K562 (cell line): ENCODE measurements around the gene TCF12. TPM values are rescaled to one million over a fixed set of nuclear protein-coding genes. Genes with fewer than 3 reads are reported as not detected.

ENCODE experiments used
- ATAC-seq: fragments of 200-7000 bp; cut with Tn5 transposase; 3 replicates; pipeline ENCODE4 v1.9.1; 2020; ENCODE audit warnings: moderate library complexity
- BruUV-seq: library from RNA; stranded (reverse); fragments of 400-500 nt; replicated peaks from 2 replicates; lab custom pipeline; 2021; lab: Mats Ljungman, UMichigan
- CTCF ChIA-PET: fragments of 300-600 bp; formaldehyde crosslinking; extraction: SDS; loops from one replicate; lab custom pipeline; 2021; ENCODE audit warnings: low intra/inter-chr PET ratio; lab: Yijun Ruan, JAX
- POLR2A ChIA-PET: fragments of 300-600, 350-650 bp; sonication (Branson Sonifier 250); formaldehyde crosslinking; extraction: SDS; loops from one replicate; lab custom pipeline; 2021; ENCODE audit warnings: antibody characterized with exemption, inconsistent platforms; lab: Yijun Ruan, JAX
- DNase-seq, 4 experiments: peaks; one replicate each; pipeline versions ENCODE4 v3.0.0 to v3.0.0-alpha.2; 2011 to 2018; ENCODE audit warnings: low spot score in 3 of 4, mixed read lengths in 3 of 4; ENCODE audit errors: extremely low read depth in 1 of 4
- FAIRE-seq: peaks from 2 replicates; lab custom pipeline; 2011; peaks lifted over from hg19 to GRCh38; lab: Jason Lieb, UNC
- H2AFZ ChIP-seq: 2 replicates; pipeline ENCODE4 v1.6.0; 2011; ENCODE audit warnings: low read depth, low read length, control low read depth, inconsistent platforms
- H3K27ac ChIP-seq: fragments of 200-600 bp; 3 replicates; pipeline ENCODE4 v1.8.0; 2011; ENCODE audit warnings: low read depth, mild to moderate bottlenecking, control low read depth, inconsistent platforms, low read length, moderate library complexity, mixed read lengths; ENCODE audit errors: extremely low read depth
- H3K27me3 ChIP-seq, 2 experiments: fragments of 300-600 bp in 1 of 2; 2 replicates in 1 of 2; 3 replicates in 1 of 2; pipeline versions ENCODE4 v1.6.0 to v1.8.0; 2011; ENCODE audit warnings: inconsistent platforms in 2 of 2, low read length in 2 of 2, mild to moderate bottlenecking in 1 of 2, mixed read lengths in 1 of 2, moderate library complexity in 1 of 2; ENCODE audit not compliant: control insufficient read depth in 2 of 2, insufficient read depth in 2 of 2
- H3K36me3 ChIP-seq: fragments of 300-600 bp; 3 replicates; pipeline ENCODE4 v1.8.0; 2011; ENCODE audit warnings: mild to moderate bottlenecking, low read length, inconsistent platforms; ENCODE audit not compliant: control insufficient read depth, insufficient read depth
- H3K4me1 ChIP-seq, 2 experiments: fragments of 200-600 bp in 1 of 2; replicated peaks in 1 of 2; 2 replicates in 1 of 2; 3 replicates in 1 of 2; pipeline versions ENCODE4 v1.5.1 to v1.8.0; 2011; ENCODE audit warnings: inconsistent platforms in 2 of 2, low read length in 2 of 2, mild to moderate bottlenecking in 1 of 2, mixed read lengths in 1 of 2, moderate library complexity in 1 of 2; ENCODE audit not compliant: control insufficient read depth in 2 of 2, insufficient read depth in 2 of 2
- H3K4me2 ChIP-seq: 2 replicates; pipeline ENCODE4 v1.6.1; 2011; ENCODE audit warnings: low read length, control low read depth, inconsistent platforms, mixed read lengths; ENCODE audit not compliant: insufficient read depth
- H3K4me3 ChIP-seq: fragments of 200-600 bp; sonication (generic), shearing (Covaris generic); 2 replicates; pipeline ENCODE4 v1.5.1; 2016; ENCODE audit warnings: control low read depth, inconsistent platforms
- H3K79me2 ChIP-seq: fragments of 200-600 bp; 3 replicates; pipeline ENCODE4 v1.8.0; 2011; ENCODE audit warnings: low read length, inconsistent platforms; ENCODE audit not compliant: control insufficient read depth, insufficient read depth
- H3K9ac ChIP-seq, 2 experiments: 2 replicates each; pipeline versions ENCODE4 v1.6.0 to v1.6.1; 2011; ENCODE audit warnings: low read depth in 2 of 2, low read length in 2 of 2, control low read depth in 1 of 2, inconsistent platforms in 1 of 2, mild to moderate bottlenecking in 1 of 2, mixed read lengths in 1 of 2; ENCODE audit not compliant: insufficient read depth in 1 of 2
- H3K9me1 ChIP-seq: one replicate; pipeline ENCODE4 v1.6.0; 2011; ENCODE audit warnings: inconsistent platforms, mild to moderate bottlenecking, low read length, moderate library complexity; ENCODE audit not compliant: control insufficient read depth, insufficient read depth
- H3K9me3 ChIP-seq: replicated peaks from 2 replicates; pipeline ENCODE4 v1.5.1; 2011; ENCODE audit warnings: low read depth, low read length, inconsistent platforms; ENCODE audit not compliant: control insufficient read depth, insufficient read depth
- H4K20me1 ChIP-seq: replicated peaks from 2 replicates; pipeline ENCODE4 v1.6.1; 2011; ENCODE audit warnings: low read length, inconsistent platforms, mixed read lengths; ENCODE audit not compliant: control insufficient read depth, insufficient read depth
- C11orf30 ChIP-seq: fragments of 450-650 bp; IDR thresholded peaks from 2 replicates; pipeline ENCODE4 v1.6.1; 2016; ENCODE audit warnings: low read depth, mild to moderate bottlenecking
- CBFA2T3 ChIP-seq: fragments of 450-650 bp; IDR thresholded peaks from 2 replicates; pipeline ENCODE4 v1.6.1; 2017
- DPF2 ChIP-seq: fragments of 450-650 bp; IDR thresholded peaks from 2 replicates; pipeline ENCODE4 v1.6.1; 2016
- EGR1 ChIP-seq: fragments of 450-650 bp; conservative IDR thresholded peaks from 2 replicates; pipeline ENCODE4 v1.6.1; 2017; ENCODE audit warnings: mild to moderate bottlenecking
- ETV1 ChIP-seq: fragments of 450-650 bp; conservative IDR thresholded peaks from 2 replicates; pipeline ENCODE4 v1.6.1; 2016; ENCODE audit warnings: missing genetic modification characterization, control low read depth, low read depth, missing compliant biosample characterization
- HDGF ChIP-seq: fragments of 450-650 bp; IDR thresholded peaks from 2 replicates; pipeline ENCODE4 v1.6.1; 2016
- MAFF ChIP-seq: IDR thresholded peaks from 2 replicates; pipeline ENCODE4 v1.6.1; 2012; ENCODE audit warnings: low read length, improper control_type of control experiment
- MAFG ChIP-seq: fragments of 450-650 bp; conservative IDR thresholded peaks from 2 replicates; pipeline ENCODE4 v1.6.1; 2016; ENCODE audit warnings: missing genetic modification characterization, missing compliant biosample characterization
- MAFK ChIP-seq: IDR thresholded peaks from 2 replicates; pipeline ENCODE4 v1.6.1; 2011; ENCODE audit warnings: low read length, improper control_type of control experiment
- MXI1 ChIP-seq: IDR thresholded peaks from 2 replicates; pipeline ENCODE4 v1.6.1; 2011; ENCODE audit warnings: low read depth, mild to moderate bottlenecking, improper control_type of control experiment, low read length
- NR2C1 ChIP-seq, 2 experiments: fragments of 450-650 bp; IDR thresholded peaks; 2 replicates each; pipeline ENCODE4 v1.6.1; 2017; ENCODE audit warnings: mild to moderate bottlenecking in 2 of 2, antibody characterized with exemption in 1 of 2, inconsistent platforms in 1 of 2, missing compliant biosample characterization in 1 of 2, missing genetic modification characterization in 1 of 2
- PHF20 ChIP-seq: fragments of 450-650 bp; IDR thresholded peaks from 2 replicates; pipeline ENCODE4 v1.6.1; 2018; ENCODE audit not compliant: partially characterized antibody
- RAD21 ChIP-seq, 2 experiments: fragments of 250-450 bp in 1 of 2; fragments of 450-650 bp in 1 of 2; sonication (Bioruptor Pico) in 1 of 2; formaldehyde crosslinking in 1 of 2; IDR thresholded peaks in 1 of 2; conservative IDR thresholded peaks in 1 of 2; 2 replicates each; pipeline versions ENCODE4 v1.4.0 to v1.8.0; 2020 to 2022; ENCODE audit warnings: mild to moderate bottlenecking in 2 of 2, moderate library complexity in 1 of 2
- RBM15 ChIP-seq: fragments of 200-400 bp; formaldehyde crosslinking; IDR thresholded peaks from 2 replicates; pipeline ENCODE4 v1.6.1; 2018; ENCODE audit warnings: mild to moderate bottlenecking, low read length, moderate library complexity; ENCODE audit not compliant: insufficient read depth
- TAF15 ChIP-seq: fragments of 200-400 bp; formaldehyde crosslinking; IDR thresholded peaks from 2 replicates; pipeline ENCODE4 v1.6.1; 2017; ENCODE audit warnings: mild to moderate bottlenecking, low read depth, low read length, moderate library complexity
- TEAD1 ChIP-seq, 2 experiments: fragments of 450-650 bp in 1 of 2; sonication (generic) in 1 of 2; formaldehyde crosslinking; IDR thresholded peaks; 2 replicates each; pipeline versions ENCODE4 v1.4.0 to v1.8.0; 2020 to 2022; ENCODE audit warnings: mild to moderate bottlenecking in 2 of 2, missing genetic modification reagents in 1 of 2
- ZNF316 ChIP-seq: fragments of 450-650 bp; IDR thresholded peaks from 2 replicates; pipeline ENCODE4 v1.6.1; 2016
- WGBS: fragments of 100-300 bp; shearing (Covaris generic); methylation state at CpG from one replicate; pipeline ENCODE4 v1.1.6; 2016; ENCODE audit warnings: low coverage, mixed read lengths; ENCODE audit not compliant: insufficient coverage; ENCODE audit errors: missing lambda C conversion rate; 5-methylcytosine and 5-hydroxymethylcytosine counted together
- in situ Hi-C: fragments of 300-500 bp; cut with MboI; formaldehyde crosslinking; loops from 4 replicates; pipeline ENCODE4 v1.15.0; 2018; ENCODE audit warnings: inconsistent platforms, mixed read lengths
- intact Hi-C: fragments of 100-400 bp; cut with micrococcal nuclease; formaldehyde crosslinking; loops from 2 replicates; pipeline ENCODE4 v1.14.2; 2022
- polyA plus RNA-seq, 8 experiments: library from polyadenylated mRNA; depleted of rRNA in 4 of 8; stranded (reverse) in 5 of 8; unstranded in 3 of 8; fragments of >200 nt; fragmentation: Nextera tagmentation in 2 of 8; fragmentation: Illumina TruSeq in 1 of 8; extraction: Ambion mirVana in 2 of 8; extraction: Trizol in 1 of 8; gene quantifications; 2 replicates each; pipeline versions ENCODE4 v1.2.1 to v1.2.3, GENCODE V29; 2011 to 2014; ENCODE audit warnings: inconsistent platforms in 1 of 8, missing spikeins in 1 of 8
- total RNA-seq, 7 experiments: library from RNA; depleted of rRNA in 6 of 7; stranded (reverse); fragments of >200 nt in 6 of 7; fragmentation: Illumina TruSeq in 2 of 7; extraction: Trizol in 2 of 7; gene quantifications; 2 replicates each; pipeline versions ENCODE4 v1.2.1 to v1.2.3, GENCODE V29; 2011 to 2021; ENCODE audit warnings: low replicate concordance in 1 of 7
- TF ChIP-seq, protein P1 (sequence below): conservative IDR thresholded peaks from 2 replicates; pipeline ENCODE4 v1.6.1; 2011; ENCODE audit warnings: low read depth, mild to moderate bottlenecking, low read length; ENCODE audit not compliant: control insufficient read depth
- TF ChIP-seq, protein P2 (sequence below): sonication (generic); formaldehyde crosslinking; IDR thresholded peaks from 2 replicates; pipeline ENCODE4 v1.5.0; 2020; ENCODE audit warnings: missing genetic modification reagents

Gene TCF12
- total and polyA plus RNA-seq, 9 of the 15 experiments (the other 6 are each of a cell fraction or from before 2014, with no cell fraction given): 10.5 to 132 (median 52.9) TPM

DNA sequence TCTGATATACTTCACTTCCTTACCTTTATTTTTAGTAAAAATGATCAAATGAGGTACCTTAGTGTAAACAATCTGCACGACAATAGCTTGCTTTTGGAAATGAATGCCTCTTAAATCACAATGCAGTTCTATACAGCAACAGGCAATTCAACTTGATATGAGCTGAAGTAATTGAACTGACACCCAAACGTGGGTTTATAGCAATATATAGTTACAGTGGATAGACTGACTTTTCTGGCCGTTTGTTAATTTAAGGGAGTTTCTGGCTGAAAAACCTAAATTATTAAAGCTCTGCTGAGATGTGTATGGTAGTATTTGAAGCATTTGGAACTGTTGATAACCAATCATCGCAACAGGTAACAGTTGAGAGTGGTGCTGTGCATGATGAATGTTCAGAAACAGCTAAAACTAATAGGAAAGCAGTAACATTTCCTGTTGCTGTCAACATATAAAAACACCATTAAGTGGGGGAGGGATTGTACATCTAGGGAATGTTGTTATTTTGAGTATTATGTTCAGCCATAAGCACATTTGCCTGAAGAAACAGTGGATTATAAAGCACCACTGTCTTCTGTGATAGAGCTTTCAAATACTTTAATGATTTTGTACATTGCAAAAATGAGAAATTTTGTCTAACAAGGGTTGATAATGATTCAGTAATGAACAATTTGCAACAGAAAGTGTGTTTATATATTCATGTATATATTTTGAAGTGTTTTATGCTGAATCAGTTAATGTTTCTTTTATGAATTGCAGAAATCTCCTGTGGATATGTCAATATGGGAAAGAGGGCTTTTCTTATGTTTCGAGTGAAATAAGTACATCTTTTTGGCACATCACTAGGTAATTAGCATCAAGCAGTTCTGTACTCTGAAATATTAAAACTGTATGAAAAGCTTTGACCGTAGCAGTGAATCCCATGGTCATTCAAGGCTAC lies 176.1 kb downstream of the TCF12 start (continued):
- TF ChIP-seq, protein P1, sequence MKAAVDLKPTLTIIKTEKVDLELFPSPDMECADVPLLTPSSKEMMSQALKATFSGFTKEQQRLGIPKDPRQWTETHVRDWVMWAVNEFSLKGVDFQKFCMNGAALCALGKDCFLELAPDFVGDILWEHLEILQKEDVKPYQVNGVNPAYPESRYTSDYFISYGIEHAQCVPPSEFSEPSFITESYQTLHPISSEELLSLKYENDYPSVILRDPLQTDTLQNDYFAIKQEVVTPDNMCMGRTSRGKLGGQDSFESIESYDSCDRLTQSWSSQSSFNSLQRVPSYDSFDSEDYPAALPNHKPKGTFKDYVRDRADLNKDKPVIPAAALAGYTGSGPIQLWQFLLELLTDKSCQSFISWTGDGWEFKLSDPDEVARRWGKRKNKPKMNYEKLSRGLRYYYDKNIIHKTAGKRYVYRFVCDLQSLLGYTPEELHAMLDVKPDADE: no peak
- no peak for TF ChIP-seq ETV1 (tag)
- peak; percentile 81 for TF ChIP-seq ZNF316
- TF ChIP-seq EGR1: no peak
- TF ChIP-seq DPF2: no peak
- TF ChIP-seq NR2C1 (IDR thresholded peaks at IDR 0.05): no peak
- TF ChIP-seq NR2C1 (tag; IDR thresholded peaks at IDR 0.05): no peak
- no peak for TF ChIP-seq TAF15
- TF ChIP-seq HDGF: no peak

DNA sequence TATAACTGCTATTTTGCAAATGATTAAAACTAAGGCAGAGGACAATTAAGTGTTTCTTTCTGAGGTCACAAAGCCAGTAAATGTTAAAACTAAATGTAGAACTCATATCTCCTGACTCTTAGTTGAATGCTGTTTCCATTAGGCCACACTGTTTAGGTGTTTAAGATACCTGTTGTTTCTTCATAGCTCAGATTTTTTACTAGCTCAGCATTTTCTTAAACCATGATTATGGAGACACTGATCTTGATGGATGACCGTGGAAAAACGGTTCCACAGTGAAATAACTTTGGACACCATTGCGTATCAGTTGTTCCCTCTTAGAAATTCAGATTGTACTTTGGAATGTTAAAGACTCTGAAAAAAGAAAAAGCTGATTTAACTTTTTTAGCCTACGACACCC lies 177.5 kb downstream of the TCF12 start:
- Histone ChIP-seq H4K20me1 (no peaks in the 10 kb centered on the region), H3K27me3 (no peaks in the 10 kb centered on the region), H3K4me3 (no peak overlapping the region), H3K79me2 (no peaks in the 10 kb centered on the region), H3K36me3 (peaks cover 28% of the 10 kb centered on the region), H3K4me2 (no peak overlapping the region), H3K9me3 (no peaks in the 10 kb centered on the region), H2AFZ (no peak overlapping the region), H3K27ac (no peak overlapping the region), H3K9ac (no peak overlapping the region), H3K9me1 (no peaks in the 10 kb centered on the region), H3K4me1 (no peaks in the 10 kb centered on the region)
- 56% methylated on average over 4 of the region's 4 CpGs for WGBS
- no peak for ATAC-seq
- no peak for FAIRE-seq
- intact Hi-C loops: no loop called here
- ChIA-PET POLR2A (no interaction called here), CTCF (no interaction called here)
- no peak for TF ChIP-seq PHF20
- TF ChIP-seq TEAD1 (CRISPR knock-in tag; IDR thresholded peaks at IDR 0.05): no peak
- TF ChIP-seq C11orf30: peak; percentile 85
- TF ChIP-seq, protein P2, sequence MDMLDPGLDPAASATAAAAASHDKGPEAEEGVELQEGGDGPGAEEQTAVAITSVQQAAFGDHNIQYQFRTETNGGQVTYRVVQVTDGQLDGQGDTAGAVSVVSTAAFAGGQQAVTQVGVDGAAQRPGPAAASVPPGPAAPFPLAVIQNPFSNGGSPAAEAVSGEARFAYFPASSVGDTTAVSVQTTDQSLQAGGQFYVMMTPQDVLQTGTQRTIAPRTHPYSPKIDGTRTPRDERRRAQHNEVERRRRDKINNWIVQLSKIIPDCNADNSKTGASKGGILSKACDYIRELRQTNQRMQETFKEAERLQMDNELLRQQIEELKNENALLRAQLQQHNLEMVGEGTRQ (CRISPR knock-in tag): no peak
- no peak for TF ChIP-seq MXI1
- TF ChIP-seq RAD21 (CRISPR knock-in tag; conservative IDR thresholded peaks at IDR 0.05 in 1 of 2, IDR thresholded peaks at IDR 0.05 in 1 of 2): no peak
- peak; percentile 94 for TF ChIP-seq ZNF316
- no peak for TF ChIP-seq RBM15
- TF ChIP-seq CBFA2T3: no peak
- peak; percentile 80 for TF ChIP-seq MAFG (tag)
- TF ChIP-seq MAFK: peak; percentile 86
- peak; percentile 88 for TF ChIP-seq MAFF
- no peak for DNase-seq
- in situ Hi-C loops: no loop called here
- BruUV-seq: no TSS peak
